AG04449 (cell line): ENCODE results near the gene JPH2.

Experiments used
- CTCF ChIA-PET: fragments of 350-600 bp; formaldehyde crosslinking; extraction: SDS; loops from one replicate; lab custom pipeline; 2021; ENCODE audit warnings: antibody characterized with exemption; lab: Yijun Ruan, JAX
- POLR2A ChIA-PET: fragments of 400-600, 350-600 bp; formaldehyde crosslinking; extraction: SDS; loops from one replicate; lab custom pipeline; 2020; ENCODE audit warnings: antibody characterized with exemption, inconsistent platforms; lab: Yijun Ruan, JAX
- DNase-seq: peaks from one replicate; pipeline ENCODE4 v3.0.0-alpha.2; 2010; ENCODE audit warnings: low read depth, low spot score
- H3K4me3 ChIP-seq: 2 replicates; pipeline ENCODE4 v1.5.1; 2011; ENCODE audit warnings: low read depth, mild to moderate bottlenecking, control low read depth, low read length
- TF ChIP-seq, protein P1 (sequence below): IDR thresholded peaks from one replicate; pipeline ENCODE4 v1.5.1; 2011; ENCODE audit warnings: mild to moderate bottlenecking, moderate library complexity, low read length, control low read depth, inconsistent platforms; ENCODE audit not compliant: insufficient read depth; ENCODE audit errors: missing control alignments

JPH2 gene

DNA sequence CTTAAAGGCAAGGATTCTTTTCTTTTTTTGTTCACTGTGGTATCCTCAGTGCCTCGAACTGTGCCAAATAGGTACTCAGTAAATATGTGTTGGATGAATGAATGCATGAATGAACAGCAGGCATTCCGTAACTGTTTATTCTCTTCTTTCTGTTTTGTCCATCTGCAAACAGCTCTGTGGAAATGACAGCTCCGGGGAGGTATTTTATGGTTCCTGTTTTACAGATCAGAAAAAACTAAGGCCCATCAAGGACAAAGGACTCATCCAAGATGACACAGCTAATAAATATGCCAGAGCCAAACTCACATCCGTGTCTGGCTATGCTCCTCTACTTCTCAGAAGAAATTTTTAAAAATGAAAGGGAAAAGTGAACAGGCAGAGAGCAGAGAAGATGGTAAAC is 21.0 kb downstream of the JPH2 start:
- no peak for DNase-seq
- H3K4me3 ChIP-seq: no peak overlapping the region; the same call in none of the 2 replicates
- ChIA-PET POLR2A (interaction anchor here (0.9 to 2.1 kb wide), 6 partner anchors 11 to 29 kb away, joined by 3 to 10 read pairs (median 8); partner anchors contain the start of gene JPH2), CTCF (interaction anchor here (1.2 to 4.2 kb wide), 8 partner anchors 8 to 54 kb away, joined by 3 to 40 read pairs (median 4); partner anchors contain the start of gene JPH2)
- TF ChIP-seq, protein P1, sequence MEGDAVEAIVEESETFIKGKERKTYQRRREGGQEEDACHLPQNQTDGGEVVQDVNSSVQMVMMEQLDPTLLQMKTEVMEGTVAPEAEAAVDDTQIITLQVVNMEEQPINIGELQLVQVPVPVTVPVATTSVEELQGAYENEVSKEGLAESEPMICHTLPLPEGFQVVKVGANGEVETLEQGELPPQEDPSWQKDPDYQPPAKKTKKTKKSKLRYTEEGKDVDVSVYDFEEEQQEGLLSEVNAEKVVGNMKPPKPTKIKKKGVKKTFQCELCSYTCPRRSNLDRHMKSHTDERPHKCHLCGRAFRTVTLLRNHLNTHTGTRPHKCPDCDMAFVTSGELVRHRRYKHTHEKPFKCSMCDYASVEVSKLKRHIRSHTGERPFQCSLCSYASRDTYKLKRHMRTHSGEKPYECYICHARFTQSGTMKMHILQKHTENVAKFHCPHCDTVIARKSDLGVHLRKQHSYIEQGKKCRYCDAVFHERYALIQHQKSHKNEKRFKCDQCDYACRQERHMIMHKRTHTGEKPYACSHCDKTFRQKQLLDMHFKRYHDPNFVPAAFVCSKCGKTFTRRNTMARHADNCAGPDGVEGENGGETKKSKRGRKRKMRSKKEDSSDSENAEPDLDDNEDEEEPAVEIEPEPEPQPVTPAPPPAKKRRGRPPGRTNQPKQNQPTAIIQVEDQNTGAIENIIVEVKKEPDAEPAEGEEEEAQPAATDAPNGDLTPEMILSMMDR: no peak

DNA sequence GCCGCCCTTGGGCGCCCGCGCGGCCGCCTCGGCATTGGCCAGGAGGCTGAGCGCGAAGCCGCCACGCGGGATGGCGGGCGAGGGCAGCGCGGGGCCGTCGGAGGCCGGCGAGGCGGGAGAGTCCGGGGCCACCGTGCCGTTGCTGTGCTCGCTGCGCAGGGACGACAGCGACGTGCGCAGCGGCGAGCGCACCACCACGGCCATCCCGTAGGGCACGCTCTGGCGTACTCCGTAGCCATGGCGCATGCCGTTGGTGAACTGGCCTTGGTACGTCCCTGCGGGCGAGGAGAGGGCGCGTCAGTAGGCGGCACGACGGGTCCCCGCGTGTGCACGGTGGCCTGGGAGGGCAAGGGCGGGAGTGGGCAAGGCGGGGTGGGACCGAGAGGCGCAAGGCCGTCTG is 26.9 kb downstream of the JPH2 start:
- POLR2A ChIA-PET: no interaction called here

DNA sequence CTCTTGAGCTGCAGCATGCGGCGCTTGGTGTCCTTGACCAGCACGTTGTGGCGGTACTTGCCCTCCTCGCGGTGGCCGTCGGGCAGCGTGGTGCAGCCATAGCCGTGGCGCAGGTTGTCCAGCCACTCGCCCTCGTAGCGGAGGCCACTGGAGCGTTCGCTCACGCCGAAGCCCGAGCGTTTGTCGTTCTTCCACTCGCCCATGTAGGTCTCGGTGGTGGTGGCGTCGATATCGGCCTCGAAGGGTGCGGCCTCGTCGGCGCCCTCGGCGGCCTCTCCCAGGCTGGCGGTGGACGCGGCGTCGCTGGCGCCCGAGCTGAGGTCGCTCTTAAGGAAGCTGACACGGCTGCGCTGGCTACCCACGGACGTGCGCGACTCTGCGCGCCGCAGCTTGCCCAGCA is 27.3 kb downstream of the JPH2 start:
- TF ChIP-seq, protein P1: no peak
- no peak for DNase-seq
- no peak overlapping the region for H3K4me3 ChIP-seq
- ChIA-PET POLR2A (no interaction called here), CTCF (interaction anchor here (1.0 kb wide), 1 partner anchor 226 kb away, joined by 3 read pairs; no protein-coding TSS in a partner anchor)

More for the DNA sequence above, 26.9 kb downstream of the JPH2 start:
- TF ChIP-seq, protein P1: no peak
- no peak overlapping the region for H3K4me3 ChIP-seq
- no peak for DNase-seq
- CTCF ChIA-PET: interaction anchor here (1.0 kb wide), 1 partner anchor 226 kb away, joined by 3 read pairs; no protein-coding TSS in a partner anchor

DNA sequence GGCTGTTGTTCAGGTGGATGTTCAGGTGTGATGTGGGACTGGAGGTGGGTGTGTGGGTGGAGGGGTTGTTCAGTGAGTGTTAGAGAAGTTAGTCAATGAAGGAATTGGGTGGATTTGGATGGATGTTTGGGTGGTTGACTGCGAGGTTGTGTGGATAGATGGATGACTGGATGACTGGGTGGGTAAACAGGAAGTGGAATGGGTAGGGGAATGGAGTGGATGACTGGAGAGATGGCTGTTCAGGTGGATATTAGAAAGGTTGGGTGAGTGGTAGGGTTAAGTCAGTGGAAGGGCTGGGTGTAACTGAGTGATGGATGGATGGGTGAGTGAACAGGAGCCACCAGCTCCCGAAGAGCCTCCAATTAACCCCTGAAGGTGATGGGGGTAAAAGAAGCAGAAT is 27.9 kb downstream of the JPH2 start:
- POLR2A ChIA-PET: no interaction called here
- no peak overlapping the region for H3K4me3 ChIP-seq
- CTCF ChIA-PET: interaction anchor here (0.8 kb wide), 1 partner anchor 28 kb away, joined by 3 read pairs; the partner anchor contains the start of gene JPH2
- TF ChIP-seq, protein P1: no peak
- DNase-seq: no peak

DNA sequence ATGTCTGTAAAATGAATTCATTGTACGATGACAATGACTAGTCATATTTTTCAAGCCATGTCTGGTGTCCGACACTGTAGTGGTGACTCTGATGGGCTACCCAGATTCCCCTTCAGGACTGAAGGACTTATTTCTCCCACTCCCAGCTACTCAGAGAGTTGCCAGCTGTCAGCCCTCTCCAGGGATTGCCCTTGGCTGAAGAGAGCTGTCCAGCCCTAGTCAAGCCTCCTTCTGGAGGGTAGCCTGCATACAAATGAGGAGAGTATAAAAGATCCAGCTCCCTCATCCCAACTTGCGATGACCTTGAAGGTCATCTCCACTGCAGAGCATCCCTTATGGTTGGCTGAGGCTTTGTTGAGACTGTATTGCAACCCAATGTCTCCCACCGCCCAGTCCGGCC is 29.9 kb downstream of the JPH2 start:
- TF ChIP-seq, protein P1: no peak
- no peak overlapping the region for H3K4me3 ChIP-seq
- ChIA-PET POLR2A (no interaction called here), CTCF (interaction anchor here (0.6 to 1.4 kb wide), 3 partner anchors 9 to 40 kb away, joined by 3 to 4 read pairs (median 3); no protein-coding TSS in a partner anchor)
- no peak for DNase-seq

DNA sequence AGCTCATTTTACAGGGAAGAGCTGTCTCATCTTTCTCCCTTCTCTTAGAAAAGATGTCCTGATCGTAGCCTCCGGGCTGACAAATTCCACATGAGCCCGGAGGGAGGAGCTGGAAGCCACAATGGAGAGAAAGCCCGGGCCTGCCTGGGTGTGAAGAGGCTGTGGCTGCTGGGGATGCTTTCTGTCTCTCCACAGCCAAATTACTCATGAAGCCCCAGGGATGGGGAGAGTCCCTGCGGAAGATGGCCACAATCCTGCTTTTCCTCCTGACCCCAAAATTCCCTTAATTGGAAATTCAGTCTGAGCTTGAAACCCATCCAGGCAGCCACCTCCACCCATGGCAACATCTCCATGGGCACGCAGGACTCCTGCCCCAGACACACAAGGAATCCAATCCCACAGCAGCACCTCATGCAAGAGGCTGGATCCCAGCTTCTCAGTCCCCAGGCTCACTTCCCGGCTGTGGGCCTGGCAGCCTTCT is 32.4 kb downstream of the JPH2 start:
- H3K4me3 ChIP-seq: no peak overlapping the region
- TF ChIP-seq, protein P1: peak; percentile 23
- ChIA-PET POLR2A (interaction anchor here (0.8 to 1.6 kb wide), 2 partner anchors 11 to 33 kb away, joined by 4 to 6 read pairs; partner anchors contain the start of gene JPH2), CTCF (interaction anchor here (0.9 to 3.6 kb wide), 8 partner anchors 11 to 38 kb away, joined by 3 to 29 read pairs (median 11); no protein-coding TSS in a partner anchor)
- DNase-seq: peak; percentile 24
